Transverse colon (tissue), 4 donors: ENCODE measurements around the gene RAMP1. TPM values are rescaled to one million over a fixed set of nuclear protein-coding genes. Genes with fewer than 3 reads are reported as not detected.
"Not testable (repeated sequence)": the region's sequence is repeated elsewhere in the genome, so short reads cannot be mapped to it uniquely, and the experiment has no call there.

Source experiments
- DNase-seq: peaks from one replicate; pipeline ENCODE4 v3.0.0-alpha.2; 2019
- H3K27ac ChIP-seq, 4 donors: fragments of 200-600 bp; sonication (generic); 2 replicates each; pipeline ENCODE4 v1.5.1; 2016 to 2018; ENCODE audit warnings: inconsistent platforms in 4 of 4
- H3K27me3 ChIP-seq: fragments of 200-600 bp; sonication (generic); 2 replicates; pipeline ENCODE4 v1.5.1; 2017; ENCODE audit warnings: inconsistent platforms
- H3K36me3 ChIP-seq, 4 donors: fragments of 200-600 bp; sonication (generic); 2 replicates each; pipeline ENCODE4 v1.5.1; 2017 to 2019; ENCODE audit warnings: inconsistent platforms in 4 of 4
- H3K4me1 ChIP-seq, 4 donors: fragments of 200-600 bp; sonication (generic); 2 replicates each; pipeline ENCODE4 v1.5.1; 2017 to 2020; ENCODE audit warnings: inconsistent platforms in 4 of 4
- H3K4me3 ChIP-seq, 4 donors: fragments of 200-600 bp; sonication (generic); 1 replicate in 1 of 4; 2 replicates in 3 of 4; pipeline versions ENCODE4 v1.5.1 to v1.6.1; 2017 to 2019; ENCODE audit warnings: inconsistent platforms in 4 of 4
- H3K9me3 ChIP-seq, 2 donors: fragments of 200-600 bp; sonication (generic); 2 replicates each; pipeline ENCODE4 v1.5.1; 2017 to 2019; ENCODE audit warnings: inconsistent platforms in 2 of 2
- CTCF ChIP-seq, 5 experiments: fragments of 200-600 bp in 3 of 5; fragments of 450-650 bp in 2 of 5; sonication (generic) in 3 of 5; IDR thresholded peaks; 1 replicate in 2 of 5; 2 replicates in 3 of 5; pipeline ENCODE4 v1.5.1; 2016 to 2017; ENCODE audit warnings: antibody characterized with exemption in 5 of 5, inconsistent platforms in 3 of 5, mild to moderate bottlenecking in 2 of 5, moderate library complexity in 1 of 5
- EP300 ChIP-seq: sonication (generic); formaldehyde crosslinking; IDR thresholded peaks from one replicate; pipeline ENCODE4 v1.6.1; 2017; ENCODE audit warnings: antibody characterized with exemption, low read depth
- POLR2A ChIP-seq: fragments of 450-650 bp; IDR thresholded peaks from one replicate; pipeline ENCODE4 v1.6.1; 2016; ENCODE audit warnings: antibody characterized with exemption, mild to moderate bottlenecking, moderate library complexity
- POLR2AphosphoS5 ChIP-seq, 3 donors: sonication (generic); formaldehyde crosslinking; IDR thresholded peaks; one replicate each; pipeline ENCODE4 v1.6.1; 2016; ENCODE audit warnings: antibody characterized with exemption in 3 of 3
- WGBS, 2 donors: methylation state at CpG; one replicate each; pipeline ENCODE4 v1.1.5; 2018; ENCODE audit warnings: low coverage in 1 of 2; 5-methylcytosine and 5-hydroxymethylcytosine counted together
- in situ Hi-C, 4 donors: fragments of 200-750 bp; cut with MboI; loops; one replicate each; pipeline versions ENCODE4 v1.15.0 to v1.15.1; 2017; ENCODE audit warnings: low sequenced_read_pairs in 3 of 4, low pct_ligation_motif_present in 1 of 4, low pct_unique_long_range_greater_than_20kb in 1 of 4
- intact Hi-C: fragments of 100-400 bp; cut with DNase I; formaldehyde crosslinking; loops from one replicate; pipeline ENCODE4 v1.15.1; 2023; ENCODE audit warnings: low total_unique reads
- total RNA-seq, 4 donors: library from RNA; depleted of rRNA; stranded (reverse); fragments of >200 nt; gene quantifications; one replicate each; pipeline ENCODE4 v1.1.0, GENCODE V29; 2016

RAMP1 gene
- total RNA-seq, 4 donors from 2014 or later, result 47.5 to 158 (median 95.7) TPM

- WGBS, 2 donors, result 61 to 69% methylated on average over 6 to 13 of the region's 13 CpGs
- H3K27me3 ChIP-seq, result peaks cover 8% of the 10 kb centered on the region
- no peak overlapping the region for H3K4me3 ChIP-seq
- DNase-seq, result no peak
- H3K9me3 ChIP-seq, result no peaks in the 10 kb centered on the region
- peak overlapping the region; percentile 71 to 94 (median 86) for H3K27ac ChIP-seq
- in situ Hi-C loops, result loop anchor here in 1 of 4 donors (25.0 kb wide), 1 partner anchor 396 kb away; no protein-coding TSS in a partner anchor
- peaks cover 9 to 27% (median 25%) of the 10 kb centered on the region in 4 donors for H3K4me1 ChIP-seq
- intact Hi-C loops, result no loop called here
- no peak for TF ChIP-seq POLR2AphosphoS5 (IDR thresholded peaks at IDR 0.05)
- no peak for TF ChIP-seq CTCF (IDR thresholded peaks at IDR 0.05)
- no peaks in the 10 kb centered on the region for H3K36me3 ChIP-seq
Measured at GRCh38 chr2:237866101-237866621, 6.7 kb downstream of the RAMP1 start.

- no peaks in the 10 kb centered on the region for H3K9me3 ChIP-seq
- in situ Hi-C loops, result loop anchor here in 1 of 4 donors (25.0 kb wide), 1 partner anchor 395 kb away; no protein-coding TSS in a partner anchor
- H3K27me3 ChIP-seq, result no peaks in the 10 kb centered on the region
- H3K27ac ChIP-seq, result peak overlapping the region; percentile 71 to 94 (median 86)
- no peaks in the 10 kb centered on the region for H3K36me3 ChIP-seq
- DNase-seq, result no peak
- TF ChIP-seq POLR2AphosphoS5 (IDR thresholded peaks at IDR 0.05) (no peak), EP300 (no peak), CTCF (IDR thresholded peaks at IDR 0.05) (no peak), POLR2A (no peak)
- intact Hi-C loops, result no loop called here
- peaks cover 14 to 19% (median 18%) of the 10 kb centered on the region in 4 donors for H3K4me1 ChIP-seq
- WGBS, 2 donors, result 58 to 81% methylated on average over 2 to 10 of the region's 10 CpGs
- H3K4me3 ChIP-seq, result no peak overlapping the region
Measured at GRCh38 chr2:237867465-237867864, 8.0 kb downstream of the RAMP1 start.

GRCh38 chr2:237868074-237868473 lies 8.7 kb downstream of the RAMP1 start:
- WGBS, 2 donors, result 80 to 83% methylated on average over 2 to 4 of the region's 4 CpGs
- in situ Hi-C loops, result loop anchor here in 1 of 4 donors (25.0 kb wide), 1 partner anchor 394 kb away; no protein-coding TSS in a partner anchor

GRCh38 chr2:237868631-237869342 lies 9.4 kb downstream of the RAMP1 start:
- H3K9me3 ChIP-seq, result no peaks in the 10 kb centered on the region
- H3K4me1 ChIP-seq, result peaks cover 15 to 27% (median 19%) of the 10 kb centered on the region in 4 donors
- H3K27me3 ChIP-seq, result no peaks in the 10 kb centered on the region
- in situ Hi-C loops, result loop anchor here in 1 of 4 donors (25.0 kb wide), 1 partner anchor 394 kb away; no protein-coding TSS in a partner anchor
- H3K4me3 ChIP-seq, result no peak overlapping the region
- intact Hi-C loops, result no loop called here
- TF ChIP-seq EP300, result no peak
- TF ChIP-seq POLR2A, result no peak
- no peak for TF ChIP-seq POLR2AphosphoS5 (IDR thresholded peaks at IDR 0.05)
- no peak for TF ChIP-seq CTCF (IDR thresholded peaks at IDR 0.05)
- no peak for DNase-seq
- H3K27ac ChIP-seq, result peak overlapping the region; percentile 71 to 94 (median 86)
- 52 to 55% methylated on average over 20 to 22 of the region's 22 CpGs for WGBS, 2 donors
- H3K36me3 ChIP-seq, result no peaks in the 10 kb centered on the region

More at GRCh38 chr2:237868074-237868473, 8.7 kb downstream of the RAMP1 start:
- intact Hi-C loops, H3K36me3 ChIP-seq, H3K4me3 ChIP-seq, DNase-seq, H3K9me3 ChIP-seq, H3K27me3 ChIP-seq: not testable (repeated sequence)
- peak overlapping the region; percentile 71 to 94 (median 86) for H3K27ac ChIP-seq
- peaks cover 15 to 20% (median 18%) of the 10 kb centered on the region in 4 donors for H3K4me1 ChIP-seq
